Renal pelvis (tissue), 4 donors: ENCODE measurements around the gene RAD23A. TPM values are rescaled to one million over a fixed set of nuclear protein-coding genes. Genes with fewer than 3 reads are reported as not detected.
A peak's percentile ranks its signal among the peaks of the same experiment; 100 is the strongest.
"Not testable (repeated sequence)": the region's sequence is repeated elsewhere in the genome, so short reads cannot be mapped to it uniquely, and the experiment has no call there.

Experiments
- DNase-seq: peaks from one replicate; pipeline ENCODE4 v3.0.0-alpha.2; 2013
- polyA plus RNA-seq, 3 donors: library from polyadenylated mRNA; unstranded; fragments of 120-200 nt; gene quantifications; one replicate each; pipeline ENCODE4 v1.2.1, GENCODE V29; 2013; ENCODE audit not compliant: insufficient read length in 3 of 3

RAD23A gene
- polyA plus RNA-seq, 3 donors = 81.0 to 92.7 (median 89.6) TPM

- no peak for DNase-seq
Measured at GRCh38 chr19:12974301-12975220, 28.9 kb downstream of the RAD23A start.

GRCh38 chr19:12975221-12975741, 29.6 kb downstream of the RAD23A start:
- no peak for DNase-seq

- DNase-seq = not testable (repeated sequence)
Measured at GRCh38 chr19:12976109-12976508, 30.4 kb downstream of the RAD23A start.

- no peak for DNase-seq
Measured at GRCh38 chr19:12979974-12980373, 34.3 kb downstream of the RAD23A start.

- no peak for DNase-seq
Measured at GRCh38 chr19:12982648-12983047, 37.0 kb downstream of the RAD23A start.

- DNase-seq = no peak
Measured at GRCh38 chr19:12983091-12983490, 37.4 kb downstream of the RAD23A start.

- peak; percentile 61 for DNase-seq
Measured at GRCh38 chr19:12983542-12984142, 38.0 kb downstream of the RAD23A start.

GRCh38 chr19:12984143-12984627, 38.5 kb downstream of the RAD23A start:
- DNase-seq = no peak

- no peak for DNase-seq
Measured at GRCh38 chr19:12984683-12985048, 39.0 kb downstream of the RAD23A start.

- DNase-seq = no peak
Measured at GRCh38 chr19:12985049-12985776, 39.6 kb downstream of the RAD23A start.

- DNase-seq = no peak
Measured at GRCh38 chr19:12986726-12987125, 41.1 kb downstream of the RAD23A start.

GRCh38 chr19:12987190-12987589, 41.5 kb downstream of the RAD23A start:
- DNase-seq = no peak

GRCh38 chr19:12987781-12988180, 42.1 kb downstream of the RAD23A start:
- no peak for DNase-seq

- DNase-seq = no peak
Measured at GRCh38 chr19:12990431-12990830, 44.8 kb downstream of the RAD23A start.

- DNase-seq = no peak
Measured at GRCh38 chr19:12990853-12991252, 45.2 kb downstream of the RAD23A start.

- no peak for DNase-seq
Measured at GRCh38 chr19:12991296-12991695, 45.6 kb downstream of the RAD23A start.

GRCh38 chr19:12992729-12993128, 47.1 kb downstream of the RAD23A start:
- DNase-seq = no peak

GRCh38 chr19:12993562-12993961, 47.9 kb downstream of the RAD23A start:
- DNase-seq = no peak

GRCh38 chr19:12994701-12995595, 49.3 kb downstream of the RAD23A start, which contains the start of gene NFIX:
NFIX (plus strand) TSS chr19:12995475; CDS start chr19:12995838, 363 bp downstream.
- peak; percentile 60 for DNase-seq

- DNase-seq = no peak
Measured at GRCh38 chr19:12995596-12996405, 50.1 kb downstream of the RAD23A start.
